T-helper 1 cell treated with Interleukin-12 subunit alpha and Interleukin-12 subunit beta and Interleukin-4 antibody, amounts not matched to agents 30 ng/mL and 1 ng/mL, for 36 hours (primary cell): Measurements from ENCODE around the gene OR4D10. TPM values are rescaled to one million over a fixed set of nuclear protein-coding genes. Genes with fewer than 3 reads are reported as not detected.

Source experiments
- intact Hi-C: fragments of 100-400 bp; cut with micrococcal nuclease; formaldehyde crosslinking; loops from one replicate; pipeline ENCODE4 v1.15.1; 2024
- total RNA-seq: library from RNA; stranded (reverse); gene quantifications from 2 replicates; pipeline ENCODE4 v1.2.3, GENCODE V29; 2022

OR4D10 gene
- total RNA-seq, 1 donor from 2014 or later, result not detected

DNA sequence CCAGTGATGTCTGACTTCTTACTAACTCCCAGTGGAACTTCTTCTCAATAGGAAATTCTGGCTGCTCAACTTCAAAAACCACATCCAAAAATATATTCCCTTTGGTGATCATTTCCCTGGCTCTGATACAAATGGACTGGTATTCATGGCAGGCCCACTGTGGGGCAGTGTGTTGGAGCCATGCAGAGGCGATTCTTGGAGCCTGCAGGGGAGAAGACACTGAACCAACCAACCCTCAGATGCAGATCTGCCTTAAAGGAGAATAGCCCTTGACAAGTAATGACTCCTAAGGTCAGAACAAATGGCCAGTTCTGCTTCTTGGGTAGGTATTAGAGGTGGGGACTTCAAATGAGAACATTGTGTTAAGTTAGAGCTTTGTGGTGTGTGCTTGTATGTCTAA lies 50.4 kb downstream of the OR4D10 start:
- intact Hi-C loops, result no loop called here

DNA sequence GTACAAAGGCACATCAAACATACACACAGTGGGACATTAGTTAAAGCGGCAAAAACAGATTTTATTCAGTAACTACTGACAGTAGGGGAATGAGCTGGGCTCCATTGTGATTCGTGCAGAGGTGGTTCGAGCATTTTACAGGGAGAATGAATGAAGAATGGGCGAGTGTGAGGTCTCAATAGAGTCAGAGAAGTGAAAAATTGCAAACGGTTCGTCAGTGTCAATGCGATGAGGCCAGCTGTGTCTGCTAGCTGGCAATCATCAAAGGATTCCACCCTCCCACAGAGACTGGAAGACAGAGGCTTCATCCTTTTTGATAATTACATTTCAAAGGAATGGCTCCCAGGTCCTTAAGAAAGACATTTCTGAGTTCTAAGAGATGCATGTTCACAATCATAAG lies 55.6 kb downstream of the OR4D10 start:
- intact Hi-C loops, result no loop called here

Other genes starting within 250 kb of the OR4D10 start
- not detected in 2 replicates for gene OR5AN1, start 114.4 kb upstream of the OR4D10 start, total RNA-seq
- gene OR5A2, start 46.9 kb upstream of the OR4D10 start, total RNA-seq, result not detected in 2 replicates
- not detected in 2 replicates for gene OR5A1, start 36.8 kb upstream of the OR4D10 start, total RNA-seq
- not detected in 2 replicates for gene OR4D6, start 16.4 kb upstream of the OR4D10 start, total RNA-seq
- not detected in 2 replicates for gene OR4D11, start 30.3 kb downstream of the OR4D10 start, total RNA-seq
- not detected in 2 replicates for gene OR4D9, start 38.2 kb downstream of the OR4D10 start, total RNA-seq
- 39.8 and 45.7 TPM in 2 replicates for gene OSBP, start 142.5 kb downstream of the OR4D10 start, total RNA-seq
- 57.6 and 60.8 TPM in 2 replicates for gene PATL1, start 195.7 kb downstream of the OR4D10 start, total RNA-seq
- not detected in 2 replicates for gene OR10V1, start 240.5 kb downstream of the OR4D10 start, total RNA-seq